ENCODE measurements around the gene SFMBT2. TPM values are rescaled to one million over a fixed set of nuclear protein-coding genes. Genes with fewer than 3 reads are reported as not detected.

Gene SFMBT2
- total RNA-seq, 1 experiment from 2014 or later: 0.02 TPM

DNA sequence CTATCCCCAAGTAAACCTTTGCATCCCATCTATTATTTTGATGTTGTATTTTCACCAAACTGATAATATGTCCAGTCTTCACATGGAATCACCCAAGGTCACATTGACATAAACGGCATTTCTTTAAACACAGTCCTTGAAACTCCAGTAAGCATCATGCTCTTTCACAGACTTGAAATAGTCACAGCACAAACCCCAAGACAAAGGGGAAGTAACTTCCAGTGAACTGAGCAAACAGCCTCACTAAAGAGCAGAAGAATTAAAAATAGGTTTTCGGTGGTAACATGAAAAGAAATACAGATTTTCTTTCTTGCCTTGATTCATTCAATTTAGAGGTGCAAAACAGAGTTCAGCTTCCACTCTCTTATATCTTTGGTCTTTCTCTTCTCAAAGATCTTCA is 253.7 kb downstream of the SFMBT2 start:
- DNase-seq (ENCODE audit: low read depth, low spot score) (no peak), ATAC-seq (no peak)
- Histone ChIP-seq H3K27me3 (ENCODE audit: insufficient read depth, low read length) (0 out of 2 replicates have a peak, but pooled peaks cover 2% of the 10 kb centered on the region), H2AFZ (ENCODE audit: low read depth, low read length, poor library complexity, severe bottlenecking) (no peak overlapping the region), H3K4me1 (ENCODE audit: control insufficient read depth in 1 of 2, insufficient read depth in 2 of 2, low read length in 2 of 2) (no peaks in the 10 kb centered on the region), H3K9me2 (ENCODE audit: insufficient read depth) (no peaks in the 10 kb centered on the region), H3K9me3 (ENCODE audit: control insufficient read depth in 1 of 2, insufficient read depth in 1 of 2, low read depth in 1 of 2, low read length in 2 of 2) (no peaks in the 10 kb centered on the region), H3K79me2 (ENCODE audit: insufficient read depth, low read length) (no peaks in the 10 kb centered on the region), H3K4me2 (ENCODE audit: low read length) (no peak overlapping the region), H3K9ac (ENCODE audit: low read length) (no peak overlapping the region), H3K36me3 (ENCODE audit: control insufficient read depth in 1 of 2, insufficient read depth in 2 of 2, low read length in 2 of 2) (no peaks in the 10 kb centered on the region), H3K27ac (ENCODE audit: low read depth, low read length) (no peak overlapping the region), H3K4me3 (replicated peaks in 1 of 2; ENCODE audit: low read depth in 1 of 2, low read length in 2 of 2) (no peak overlapping the region), H4K20me1 (ENCODE audit: insufficient read depth) (no peaks in the 10 kb centered on the region)
- TF ChIP-seq CBX3 (IDR thresholded peaks at IDR 0.05; ENCODE audit: low read depth): no peak
- intact Hi-C loops (cut with micrococcal nuclease): no loop called here
- ChIA-PET CTCF (no interaction called here), POLR2A (no interaction called here), RAD21 (ENCODE audit: low non-redundant PET in 1 of 2, low total read pairs in 2 of 2, uncharacterized antibody in 2 of 2, unreplicated experiment in 2 of 2) (no interaction called here)
- BruUV-seq (replicated peaks): no TSS peak

DNA sequence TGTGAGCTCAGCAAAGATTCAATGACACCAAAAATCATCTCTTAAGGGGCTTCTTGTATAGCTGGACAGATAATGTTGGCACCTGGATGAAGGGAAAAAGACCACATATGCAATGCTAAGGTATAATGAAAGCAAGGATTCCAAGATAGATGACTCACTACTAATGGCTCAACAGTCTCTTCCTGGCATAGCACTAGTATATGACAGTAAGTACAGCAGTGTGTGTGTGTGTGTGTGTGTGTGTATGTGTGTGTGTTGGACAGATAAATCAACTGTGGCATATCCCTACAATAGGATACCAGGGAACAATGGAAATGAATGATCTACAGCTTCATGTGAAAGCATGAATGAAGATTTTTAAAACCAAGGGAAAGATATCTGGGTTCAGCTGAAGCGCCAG is 257.1 kb downstream of the SFMBT2 start:
- DNase-seq (ENCODE audit: low read depth, low spot score) (no peak), ATAC-seq (no peak)
- intact Hi-C loops (cut with micrococcal nuclease): loop anchor here (2.0 kb wide), 1 partner anchor 47 kb away; no protein-coding TSS in a partner anchor
- no peaks in the 10 kb centered on the region for H3K36me3 ChIP-seq (ENCODE audit: control insufficient read depth in 1 of 2, insufficient read depth in 2 of 2, low read length in 2 of 2)
- H3K4me3 ChIP-seq (replicated peaks in 1 of 2; ENCODE audit: low read depth in 1 of 2, low read length in 2 of 2): no peak overlapping the region
- H3K79me2 ChIP-seq (ENCODE audit: insufficient read depth, low read length): no peaks in the 10 kb centered on the region
- H4K20me1 ChIP-seq (ENCODE audit: insufficient read depth): no peaks in the 10 kb centered on the region
- ChIA-PET POLR2A (no interaction called here), RAD21 (ENCODE audit: low non-redundant PET in 1 of 2, low total read pairs in 2 of 2, uncharacterized antibody in 2 of 2, unreplicated experiment in 2 of 2) (no interaction called here), CTCF (no interaction called here)
- H2AFZ ChIP-seq (ENCODE audit: low read depth, low read length, poor library complexity, severe bottlenecking): no peak overlapping the region
- 0 out of 2 replicates have a peak, but pooled peaks cover 2% of the 10 kb centered on the region for H3K27me3 ChIP-seq (ENCODE audit: insufficient read depth, low read length)
- no peaks in the 10 kb centered on the region for H3K9me3 ChIP-seq (ENCODE audit: control insufficient read depth in 1 of 2, insufficient read depth in 1 of 2, low read depth in 1 of 2, low read length in 2 of 2)
- H3K27ac ChIP-seq (ENCODE audit: low read depth, low read length): no peak overlapping the region
- H3K9ac ChIP-seq (ENCODE audit: low read length): no peak overlapping the region
- no peaks in the 10 kb centered on the region for H3K4me1 ChIP-seq (ENCODE audit: control insufficient read depth in 1 of 2, insufficient read depth in 2 of 2, low read length in 2 of 2)
- no peak overlapping the region for H3K4me2 ChIP-seq (ENCODE audit: low read length)
- BruUV-seq (replicated peaks): no TSS peak
- H3K9me2 ChIP-seq (ENCODE audit: insufficient read depth): no peaks in the 10 kb centered on the region
- TF ChIP-seq POLR2AphosphoS5 (IDR thresholded peaks at IDR 0.05; ENCODE audit: low read depth, low read length): no peak
- no peak for TF ChIP-seq REST (IDR thresholded peaks at IDR 0.05; ENCODE audit: low read depth)
- TF ChIP-seq ATF3 (IDR thresholded peaks at IDR 0.05): no peak
- TF ChIP-seq ZFX (IDR thresholded peaks at IDR 0.05): no peak
- TF ChIP-seq EZH2 (IDR thresholded peaks at IDR 0.05): no peak
- TF ChIP-seq TCF7L2 (IDR thresholded peaks at IDR 0.05; ENCODE audit: borderline replicate concordance, extremely low read depth, insufficient read depth, insufficient read length): no peak
- TF ChIP-seq EGR1 (IDR thresholded peaks at IDR 0.05; ENCODE audit: low read depth): no peak
- TF ChIP-seq CEBPB (IDR thresholded peaks at IDR 0.05; ENCODE audit: low read depth): no peak
- TF ChIP-seq FOSL1 (IDR thresholded peaks at IDR 0.05; ENCODE audit: low read depth): no peak
- TF ChIP-seq, protein P1, sequence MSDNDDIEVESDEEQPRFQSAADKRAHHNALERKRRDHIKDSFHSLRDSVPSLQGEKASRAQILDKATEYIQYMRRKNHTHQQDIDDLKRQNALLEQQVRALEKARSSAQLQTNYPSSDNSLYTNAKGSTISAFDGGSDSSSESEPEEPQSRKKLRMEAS (IDR thresholded peaks at IDR 0.05): no peak
- no peak for TF ChIP-seq CTCF (IDR thresholded peaks at IDR 0.05 in 2 of 3, conservative IDR thresholded peaks at IDR 0.05 in 1 of 3; ENCODE audit: borderline replicate concordance in 1 of 3, insufficient read depth in 1 of 3, low read depth in 2 of 3, low read length in 2 of 3)
- TF ChIP-seq JUND (IDR thresholded peaks at IDR 0.05): no peak
- no peak for TF ChIP-seq SP1 (IDR thresholded peaks at IDR 0.05; ENCODE audit: low read depth)
- no peak for TF ChIP-seq POLR2A (IDR thresholded peaks at IDR 0.05; ENCODE audit: borderline replicate concordance, extremely low read depth, insufficient read depth, insufficient read length)
- TF ChIP-seq SRF (IDR thresholded peaks at IDR 0.05; ENCODE audit: low read depth): no peak
- no peak for TF ChIP-seq CBX3 (IDR thresholded peaks at IDR 0.05; ENCODE audit: low read depth)
- no peak for TF ChIP-seq SIN3A (IDR thresholded peaks at IDR 0.05; ENCODE audit: low read depth)
- TF ChIP-seq YY1 (IDR thresholded peaks at IDR 0.05; ENCODE audit: extremely low read depth, insufficient replicate concordance, low read depth, low read length): no peak

All from HCT116 (cell line).